GM18870 (cell line): ENCODE data around the gene SLC25A39.
"Not testable (repeated sequence)": the region's sequence is repeated elsewhere in the genome, so short reads cannot be mapped to it uniquely, and the experiment has no call there.

Experiments
- ATAC-seq: cut with Tn5 transposase; IDR thresholded peaks from one replicate; pipeline ENCODE4 v1.9.1; 2021; ENCODE audit warnings: moderate library complexity; ENCODE audit not compliant: unreplicated experiment

Gene SLC25A39

GRCh38 chr17:44354582-44355561, 30.2 kb upstream of the SLC25A39 start:
- no peak for ATAC-seq

- no peak for ATAC-seq
These were observed 29.2 kb upstream of the SLC25A39 start for GRCh38 chr17:44353672-44354331.

DNA sequence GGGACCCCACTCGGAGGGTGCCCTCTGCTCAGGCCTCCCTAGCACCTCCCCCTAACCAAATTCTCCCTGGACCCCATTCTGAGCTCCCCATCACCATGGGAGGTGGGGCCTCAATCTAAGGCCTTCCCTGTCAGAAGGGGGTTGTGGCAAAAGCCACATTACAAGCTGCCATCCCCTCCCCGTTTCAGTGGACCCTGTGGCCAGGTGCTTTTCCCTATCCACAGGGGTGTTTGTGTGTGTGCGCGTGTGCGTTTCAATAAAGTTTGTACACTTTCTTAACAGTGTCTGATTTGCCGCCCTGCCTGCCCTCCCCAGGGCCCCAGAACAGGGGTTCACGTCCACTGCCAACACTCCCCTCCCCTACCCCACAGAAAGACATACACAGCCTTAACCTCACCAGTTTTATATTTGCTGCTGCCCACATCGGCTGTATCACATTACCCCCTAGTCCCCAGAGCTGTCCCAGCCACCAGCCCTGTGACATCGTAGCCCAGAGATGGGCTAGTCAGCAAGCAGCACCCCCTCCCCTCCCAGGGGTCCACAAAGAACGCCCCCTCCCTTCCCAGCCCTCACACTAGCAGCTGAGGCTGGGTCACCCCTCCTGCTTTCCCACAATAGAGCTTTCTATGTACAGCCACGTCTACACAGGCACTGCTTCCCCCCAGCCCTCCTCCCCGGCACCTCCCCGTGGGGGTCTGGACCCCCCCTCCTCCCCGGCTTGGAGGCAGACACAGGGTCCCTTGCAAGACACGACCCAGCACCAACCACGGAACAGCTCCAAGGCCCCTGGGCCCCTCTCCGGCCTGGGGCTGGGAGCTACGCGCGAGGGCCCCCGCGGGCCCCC, 28.4 kb upstream of the SLC25A39 start:
- no peak for ATAC-seq

GRCh38 chr17:44351961-44352827, 27.6 kb upstream of the SLC25A39 start:
- no peak for ATAC-seq

- ATAC-seq, result no peak
These were observed 26.8 kb upstream of the SLC25A39 start for GRCh38 chr17:44351464-44351863.

- no peak for ATAC-seq
These were observed 26.2 kb upstream of the SLC25A39 start for GRCh38 chr17:44350733-44351226.

GRCh38 chr17:44349553-44350070, 25.0 kb upstream of the SLC25A39 start:
- no peak for ATAC-seq

DNA sequence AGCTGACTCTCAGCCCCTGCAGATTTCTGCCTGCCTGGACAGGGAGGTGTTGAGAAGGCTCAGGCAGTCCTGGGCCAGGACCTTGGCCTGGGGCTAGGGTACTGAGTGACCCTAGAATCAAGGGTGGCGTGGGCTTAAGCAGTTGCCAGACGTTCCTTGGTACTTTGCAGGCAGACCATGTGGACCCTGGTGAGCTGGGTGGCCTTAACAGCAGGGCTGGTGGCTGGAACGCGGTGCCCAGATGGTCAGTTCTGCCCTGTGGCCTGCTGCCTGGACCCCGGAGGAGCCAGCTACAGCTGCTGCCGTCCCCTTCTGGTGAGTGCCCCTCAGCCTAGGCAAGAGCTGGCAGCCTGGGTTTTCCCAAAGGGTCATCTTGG, 24.4 kb upstream of the SLC25A39 start:
- ATAC-seq, result no peak

DNA sequence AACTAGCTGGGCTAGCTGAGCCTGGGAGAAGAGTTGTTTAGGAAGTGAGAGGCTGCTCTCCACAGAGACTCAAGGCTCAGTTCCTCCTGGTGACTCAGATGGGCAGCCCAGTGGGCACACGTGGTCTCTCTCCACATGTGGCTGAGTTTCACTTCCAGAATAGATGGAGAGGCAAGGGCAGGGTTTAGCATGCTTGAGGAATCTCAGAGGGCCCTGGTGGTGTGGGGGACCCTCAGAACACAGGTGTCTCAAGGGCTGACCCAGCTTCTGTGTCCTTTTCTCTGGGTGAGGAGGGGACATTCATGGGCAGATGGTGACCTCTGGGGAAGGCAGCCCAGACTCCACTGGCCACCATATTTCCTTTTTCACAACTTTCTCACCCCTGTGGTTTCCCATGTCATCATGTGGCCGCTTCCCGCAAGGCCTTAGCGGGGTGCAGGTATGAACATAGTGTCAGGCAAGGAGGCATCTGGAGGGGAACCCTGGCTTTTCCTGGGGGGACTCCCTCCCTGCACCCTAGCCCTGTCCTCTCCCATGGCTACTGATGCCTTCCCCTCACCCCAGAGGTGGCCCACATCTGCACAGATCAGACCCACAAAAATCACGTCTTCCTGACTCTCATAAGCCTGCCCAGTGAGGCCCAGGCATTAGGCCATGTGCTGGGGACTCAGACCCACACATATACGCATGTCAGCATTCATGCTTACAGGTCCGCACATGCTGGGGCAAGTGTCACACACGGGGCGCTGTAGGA, 23.8 kb upstream of the SLC25A39 start:
- ATAC-seq, result peak; percentile 42

GRCh38 chr17:44347206-44348055, 22.8 kb upstream of the SLC25A39 start:
- peak; percentile 0 for ATAC-seq

DNA sequence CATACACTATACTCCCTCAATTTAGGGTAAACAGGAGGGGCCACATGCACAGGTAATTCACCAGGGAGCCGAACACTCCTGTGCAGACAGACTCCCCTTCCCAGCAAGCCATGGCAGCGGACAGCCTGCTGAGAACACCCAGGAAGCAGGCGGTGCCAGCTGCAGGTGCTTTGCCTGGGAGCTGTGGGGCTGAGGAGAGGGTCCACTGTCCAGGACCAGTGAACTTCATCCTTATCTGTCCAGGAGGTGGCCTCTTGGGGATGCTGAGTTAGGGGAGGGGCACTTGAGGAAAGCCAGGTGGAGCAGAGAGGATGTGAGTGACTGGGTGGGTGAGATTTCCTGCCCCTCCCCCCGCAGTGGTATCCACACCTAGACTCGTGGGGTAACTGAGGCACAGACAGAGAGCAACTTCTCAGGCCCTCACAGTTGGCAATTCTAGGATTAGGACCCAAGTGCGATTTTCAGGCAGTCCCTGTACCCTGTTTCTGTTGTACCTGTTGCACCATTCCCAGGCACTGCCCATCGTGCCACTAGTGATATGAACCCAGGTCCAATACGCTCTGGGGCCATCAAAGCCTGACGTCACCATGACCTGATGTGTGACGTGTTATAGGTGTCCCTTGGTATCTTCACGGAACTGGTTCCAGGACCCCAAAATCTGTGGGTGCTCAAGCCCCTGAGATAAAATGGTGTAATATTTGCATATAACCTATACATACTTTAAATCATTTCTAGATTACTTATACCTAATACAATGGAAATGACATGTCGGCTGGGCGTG, 21.6 kb upstream of the SLC25A39 start:
- ATAC-seq, result no peak

GRCh38 chr17:44345454-44346026, 20.9 kb upstream of the SLC25A39 start:
- ATAC-seq, result peak; percentile 5

- peak; percentile 52 for ATAC-seq
These were observed 20.4 kb upstream of the SLC25A39 start, which contains the start of gene GRN for GRCh38 chr17:44344939-44345453. Gene GRN (plus strand): TSS chr17:44345302. CDS start chr17:44349165, 3,863 bp downstream.

GRCh38 chr17:44343510-44344209, 19.0 kb upstream of the SLC25A39 start:
- no peak for ATAC-seq

DNA sequence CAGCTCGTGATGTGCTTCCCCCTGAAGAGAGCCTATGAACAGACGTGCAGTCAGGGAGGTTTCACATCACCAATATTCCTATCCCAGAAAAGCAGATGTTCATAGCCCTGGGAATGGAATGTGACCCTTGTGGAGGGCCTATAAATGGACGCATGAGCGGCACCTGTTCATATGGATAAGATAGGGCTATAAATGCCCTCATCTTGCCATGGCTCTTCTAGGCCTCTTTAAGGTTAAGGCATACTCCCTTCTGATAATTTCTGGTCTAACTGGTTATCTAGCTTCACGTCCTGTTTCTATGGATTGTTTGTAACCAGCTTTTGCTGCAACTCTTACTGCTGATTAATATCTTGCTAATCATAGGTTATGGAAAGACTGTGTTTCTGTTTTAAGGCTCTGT, 15.9 kb upstream of the SLC25A39 start:
- ATAC-seq, result not testable (repeated sequence)

DNA sequence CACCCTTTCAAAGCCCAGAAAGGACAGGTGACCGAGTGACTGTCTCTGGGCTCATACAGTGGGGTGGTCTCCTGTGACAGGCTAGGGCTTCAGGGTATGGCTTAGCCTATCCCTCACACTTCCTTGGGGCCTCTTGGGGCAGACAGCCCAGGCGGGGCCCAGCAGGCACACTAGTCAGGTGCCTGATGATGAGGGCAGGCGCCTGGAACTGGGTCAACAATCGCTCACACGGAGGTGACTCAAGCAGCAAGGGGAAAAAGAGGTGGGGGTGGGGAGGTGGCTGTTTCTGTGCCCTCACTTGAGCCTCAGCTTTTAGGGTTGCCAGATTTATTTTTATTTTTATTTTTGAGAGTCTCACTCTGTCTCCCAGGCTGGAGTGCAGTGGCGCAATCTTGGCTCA, 14.1 kb upstream of the SLC25A39 start:
- no peak for ATAC-seq
